GM19467 (cell line): Measurements from ENCODE around the gene HHIPL1.
A peak's percentile ranks its signal among the peaks of the same experiment; 100 is the strongest.

Source experiments
- ATAC-seq: cut with Tn5 transposase; IDR thresholded peaks from one replicate; pipeline ENCODE4 v1.9.1; 2021; ENCODE audit warnings: mild to moderate bottlenecking, moderate library complexity; ENCODE audit not compliant: unreplicated experiment

The HHIPL1 gene

GRCh38 chr14:99673305-99674063, 28.6 kb downstream of the HHIPL1 start:
- ATAC-seq: no peak

DNA sequence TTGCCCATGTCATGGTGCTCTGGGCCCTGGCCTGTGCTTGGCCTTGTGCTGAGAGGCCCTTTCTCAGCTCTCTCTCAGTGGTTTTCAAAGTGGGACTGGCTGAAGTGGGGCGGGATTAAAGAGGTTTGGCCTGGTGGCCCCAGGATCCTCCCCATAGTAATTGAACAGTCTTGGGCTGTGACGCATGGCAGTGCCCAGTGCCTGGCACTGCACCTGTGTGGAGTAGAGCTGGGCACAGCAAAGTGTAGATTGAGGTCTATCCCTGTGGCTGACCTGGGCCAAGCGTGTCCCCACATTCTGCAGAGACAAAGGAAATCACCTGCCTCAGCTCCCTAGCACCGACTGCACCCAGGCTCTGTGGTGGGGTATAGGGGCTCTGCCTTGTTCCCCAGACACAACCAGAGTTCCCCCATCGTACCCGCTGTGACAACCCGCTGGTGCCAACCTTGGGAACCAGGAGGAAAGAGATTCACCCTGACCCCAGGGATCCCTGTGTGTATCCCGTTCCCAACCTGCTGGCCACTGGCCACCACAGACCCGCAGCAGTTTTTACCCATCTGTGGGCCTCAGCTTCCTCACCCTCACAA, 29.2 kb downstream of the HHIPL1 start:
- no peak for ATAC-seq

DNA sequence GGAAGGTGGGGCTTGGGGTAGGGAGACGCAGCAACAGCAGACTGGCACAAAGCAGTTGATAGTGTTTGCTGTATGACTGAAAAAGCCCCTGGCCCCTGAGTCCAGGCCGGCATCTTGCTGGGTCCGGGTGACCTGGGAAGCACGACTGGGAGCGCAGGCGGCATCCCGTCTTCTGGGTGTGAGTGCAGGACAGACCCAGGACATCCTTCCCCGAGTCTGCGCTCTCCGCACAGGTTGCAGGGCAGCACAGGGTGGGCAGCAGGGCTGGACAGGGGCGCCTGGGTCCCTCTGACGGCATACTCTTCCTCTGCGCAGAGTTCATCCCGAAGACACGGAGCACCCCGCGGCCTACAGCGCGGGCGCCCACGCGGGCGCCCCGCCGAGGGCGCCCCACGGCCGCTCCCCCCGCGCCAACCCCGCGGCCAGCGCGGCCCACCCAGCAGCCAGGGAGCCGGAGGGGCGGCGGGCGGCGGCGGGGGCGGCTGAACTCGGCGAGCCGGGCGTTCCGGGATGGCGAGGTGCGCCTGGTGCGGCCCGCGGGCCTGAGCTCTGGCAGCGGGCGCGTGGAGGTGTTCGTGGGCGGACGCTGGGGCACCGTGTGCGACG, 29.9 kb downstream of the HHIPL1 start:
- ATAC-seq: no peak

DNA sequence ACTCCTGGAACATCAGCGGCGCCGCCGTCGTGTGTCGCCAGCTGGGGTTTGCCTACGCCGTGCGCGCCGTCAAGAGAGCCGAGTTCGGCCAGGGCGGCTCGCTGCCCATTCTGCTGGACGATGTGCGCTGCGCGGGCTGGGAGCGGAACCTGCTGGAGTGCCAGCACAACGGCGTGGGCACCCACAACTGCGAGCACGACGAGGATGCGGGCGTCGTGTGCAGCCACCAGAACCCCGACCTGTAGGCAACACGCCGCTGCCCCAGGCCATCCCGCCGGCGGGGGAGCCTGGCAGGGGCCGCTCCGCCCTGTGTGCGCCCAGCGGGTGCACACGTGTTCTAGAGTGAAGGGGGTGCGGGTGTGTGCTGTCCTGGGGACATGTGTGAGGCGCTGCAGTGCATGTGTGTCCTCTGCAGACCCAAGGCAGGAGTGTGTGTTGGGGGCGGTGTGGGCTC, 30.5 kb downstream of the HHIPL1 start:
- no peak for ATAC-seq

GRCh38 chr14:99675951-99676350, 31.0 kb downstream of the HHIPL1 start:
- ATAC-seq: no peak

GRCh38 chr14:99676657-99677056, 31.7 kb downstream of the HHIPL1 start:
- ATAC-seq: no peak

- ATAC-seq: no peak
Observed at GRCh38 chr14:99677231-99678140, 32.6 kb downstream of the HHIPL1 start.

GRCh38 chr14:99678198-99678597, 33.3 kb downstream of the HHIPL1 start:
- no peak for ATAC-seq

DNA sequence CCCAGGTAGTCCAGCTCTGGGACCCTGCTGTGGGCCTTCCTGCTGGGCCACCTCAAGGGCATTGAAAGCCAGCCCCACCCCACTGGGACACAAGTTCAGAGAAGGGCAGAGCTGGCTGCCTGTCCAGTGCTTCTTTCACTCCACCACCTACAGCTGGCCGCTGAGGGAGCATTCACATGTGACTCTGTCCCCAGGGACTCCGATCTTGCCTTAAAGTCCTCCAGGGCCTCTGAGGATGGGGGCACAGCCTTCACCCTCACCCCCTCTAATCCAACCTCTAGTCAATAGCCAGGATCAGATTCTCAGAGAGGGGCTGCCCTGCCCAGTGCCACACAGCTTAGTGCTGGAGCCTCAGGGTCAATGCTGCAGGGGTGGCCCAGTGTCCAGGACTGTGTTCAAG, 34.2 kb downstream of the HHIPL1 start:
- no peak for ATAC-seq

GRCh38 chr14:99679543-99679942, 34.6 kb downstream of the HHIPL1 start:
- no peak for ATAC-seq

- no peak for ATAC-seq
Observed at GRCh38 chr14:99679996-99680395, 35.1 kb downstream of the HHIPL1 start.

DNA sequence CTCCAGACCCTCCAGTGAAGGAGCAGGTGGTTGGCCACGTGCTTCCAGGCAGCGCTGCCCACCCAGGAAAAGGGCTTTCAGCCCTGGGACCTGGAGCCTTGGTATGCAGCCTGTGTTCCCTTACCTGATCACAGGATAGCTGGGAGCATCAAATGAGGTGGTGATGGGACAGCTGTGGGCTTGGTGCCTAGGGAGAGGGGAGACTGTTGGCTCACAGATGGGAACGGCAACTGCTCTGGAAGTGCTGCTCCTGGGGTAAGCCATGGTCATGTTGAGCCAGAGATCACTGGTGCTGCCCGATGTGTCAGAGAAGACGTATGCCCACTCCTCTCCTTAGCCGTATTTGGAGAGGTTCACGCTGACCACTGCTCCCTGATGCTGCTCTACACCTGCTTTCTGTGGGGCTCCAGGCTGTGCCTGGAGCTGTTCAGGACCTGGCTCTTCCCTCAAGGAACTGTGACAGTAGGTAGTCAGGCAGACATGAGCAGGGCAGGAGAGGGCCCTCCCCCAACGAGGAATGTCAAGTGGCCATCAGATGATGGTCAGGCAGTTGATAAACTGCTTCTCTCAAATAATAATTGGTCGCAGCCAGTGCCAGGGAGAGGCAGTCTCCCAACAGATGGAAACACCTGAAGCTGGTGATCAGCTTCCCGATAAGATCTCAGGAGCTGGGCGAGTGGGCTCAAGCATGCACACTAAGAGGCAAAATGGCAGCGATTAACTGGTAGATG, 36.3 kb downstream of the HHIPL1 start:
- ATAC-seq: no peak

GRCh38 chr14:99681832-99682148, 36.9 kb downstream of the HHIPL1 start:
- ATAC-seq: no peak

- ATAC-seq: no peak
Observed at GRCh38 chr14:99682809-99683618, 38.1 kb downstream of the HHIPL1 start.

GRCh38 chr14:99683619-99684409, 38.9 kb downstream of the HHIPL1 start, which contains the start of gene CYP46A1:
Gene CYP46A1, plus strand, starts transcription at chr14:99684298. Its CDS starts 120 bp downstream, at chr14:99684418.
- ATAC-seq: peak; percentile 92

DNA sequence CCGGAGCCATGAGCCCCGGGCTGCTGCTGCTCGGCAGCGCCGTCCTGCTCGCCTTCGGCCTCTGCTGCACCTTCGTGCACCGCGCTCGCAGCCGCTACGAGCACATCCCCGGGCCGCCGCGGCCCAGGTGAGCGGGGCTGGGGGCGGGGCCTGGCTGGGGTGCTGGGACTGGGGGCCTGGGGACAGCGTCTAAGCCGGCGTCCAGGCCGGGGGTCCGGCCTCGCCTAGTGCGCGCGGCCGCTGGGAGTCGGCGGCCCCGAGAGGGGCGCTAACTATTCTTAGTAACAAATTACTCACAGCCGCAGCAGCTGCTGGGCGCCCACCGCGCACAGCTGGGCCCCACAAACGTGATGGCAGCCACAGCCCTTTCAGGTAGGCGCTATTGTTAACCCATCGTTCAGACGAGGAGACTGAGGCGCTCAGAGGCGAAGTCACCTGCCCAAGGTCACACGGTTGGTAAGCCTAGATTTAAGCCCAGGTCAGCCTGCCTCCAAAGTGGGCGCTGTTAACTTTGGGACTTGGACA, 39.5 kb downstream of the HHIPL1 start:
- peak; percentile 14 for ATAC-seq

DNA sequence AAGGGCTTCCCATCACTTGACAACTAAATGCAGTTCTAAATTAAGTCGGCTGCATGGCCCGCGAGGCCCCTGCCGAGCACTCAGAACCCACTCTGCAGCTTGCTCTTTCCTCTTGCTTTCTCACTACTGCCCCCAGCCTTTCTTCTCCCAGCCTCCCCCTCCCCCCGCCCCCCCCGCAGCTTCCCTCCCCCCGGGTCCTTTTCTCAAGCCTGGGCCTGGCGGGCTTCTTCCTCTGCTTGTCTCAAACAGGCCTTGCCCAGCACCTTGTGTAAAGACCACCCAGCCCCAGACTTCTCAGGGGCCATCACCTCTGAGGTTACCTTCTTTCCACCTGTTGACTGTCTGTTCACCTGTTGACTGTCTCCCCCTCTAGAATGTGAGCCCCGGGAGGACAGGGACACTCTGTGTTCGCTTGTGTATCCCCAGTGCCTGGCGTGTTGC, 40.2 kb downstream of the HHIPL1 start:
- no peak for ATAC-seq

DNA sequence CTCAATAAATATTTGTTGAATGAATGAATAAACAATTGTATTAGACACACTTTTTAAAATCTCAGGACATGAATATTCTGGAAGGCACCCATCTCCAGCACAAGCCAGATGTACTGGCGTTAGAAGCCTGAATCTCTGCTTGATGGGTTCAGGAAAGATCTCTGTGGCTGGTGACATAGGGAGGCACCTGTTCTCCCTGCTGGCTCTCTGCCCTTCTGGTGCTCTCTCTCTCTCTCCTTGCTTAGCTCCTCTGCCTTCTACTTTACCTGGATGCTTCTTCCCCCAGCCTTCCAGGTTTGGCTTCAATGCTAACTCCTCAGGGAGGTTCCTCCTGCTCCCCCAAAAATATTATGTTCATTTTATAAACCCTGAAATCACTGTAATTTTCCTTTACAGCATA, 40.7 kb downstream of the HHIPL1 start:
- ATAC-seq: no peak
